Stomach (tissue), 9 donors: ENCODE measurements around the gene DOCK2. TPM values are rescaled to one million over a fixed set of nuclear protein-coding genes. Genes with fewer than 3 reads are reported as not detected.

Experiments used
- DNase-seq, 2 donors: peaks; one replicate each; pipeline versions ENCODE4 v3.0.0 to v3.0.0-alpha.2; 2013 to 2019
- H3K27ac ChIP-seq, 5 donors: fragments of 200-600 bp in 4 of 5; sonication (generic) in 4 of 5; one replicate each; pipeline ENCODE4 v1.5.1; 2013 to 2019; ENCODE audit warnings: mild to moderate bottlenecking in 1 of 5, moderate library complexity in 1 of 5
- H3K27me3 ChIP-seq, 3 donors: fragments of 200-600 bp; sonication (generic); one replicate each; pipeline ENCODE4 v1.5.1; 2017 to 2019; ENCODE audit warnings: mixed run types in 1 of 3
- H3K36me3 ChIP-seq, 4 donors: fragments of 200-600 bp; sonication (generic); 1 replicate in 3 of 4; 2 replicates in 1 of 4; pipeline ENCODE4 v1.5.1; 2016 to 2019
- H3K4me1 ChIP-seq, 4 donors: fragments of 200-600 bp; sonication (generic); one replicate each; pipeline ENCODE4 v1.5.1; 2016 to 2019
- H3K4me3 ChIP-seq, 4 donors: fragments of 200-600 bp; sonication (generic) in 3 of 4; one replicate each; pipeline ENCODE4 v1.5.1; 2016 to 2019; ENCODE audit warnings: mild to moderate bottlenecking in 1 of 4
- H3K9me3 ChIP-seq, 4 donors: fragments of 200-600 bp; sonication (generic); one replicate each; pipeline ENCODE4 v1.5.1; 2016 to 2019
- CTCF ChIP-seq, 7 experiments: fragments of 450-650 bp in 4 of 7; fragments of 200-600 bp in 3 of 7; sonication (generic) in 3 of 7; IDR thresholded peaks; one replicate each; pipeline ENCODE4 v1.5.1; 2016 to 2019; ENCODE audit warnings: antibody characterized with exemption in 7 of 7, control low read depth in 2 of 7, mild to moderate bottlenecking in 1 of 7
- EP300 ChIP-seq: sonication (generic); formaldehyde crosslinking; IDR thresholded peaks from one replicate; pipeline ENCODE4 v1.6.1; 2017; ENCODE audit warnings: antibody characterized with exemption
- POLR2A ChIP-seq, 4 donors: fragments of 450-650 bp; IDR thresholded peaks; one replicate each; pipeline ENCODE4 v1.6.1; 2016; ENCODE audit warnings: antibody characterized with exemption in 4 of 4, control low read depth in 2 of 4, mild to moderate bottlenecking in 1 of 4, moderate library complexity in 1 of 4
- POLR2AphosphoS5 ChIP-seq, 3 donors: sonication (generic); formaldehyde crosslinking; IDR thresholded peaks; one replicate each; pipeline ENCODE4 v1.6.1; 2016; ENCODE audit warnings: antibody characterized with exemption in 3 of 3
- WGBS, 5 donors: extraction: QIAGEN DNeasy Blood & Tissue Kit in 3 of 5; methylation state at CpG; one replicate each; pipeline versions ENCODE4 v1.1.5 to v1.1.7; 2013 to 2018; 5-methylcytosine and 5-hydroxymethylcytosine counted together
- intact Hi-C: fragments of 100-400 bp; cut with DNase I; formaldehyde crosslinking; loops from one replicate; pipeline ENCODE4 v1.15.1; 2023; ENCODE audit warnings: low total_unique reads
- polyA plus RNA-seq, 3 donors: library from polyadenylated mRNA; stranded (reverse); fragments of 200-250 nt; gene quantifications; one replicate each; pipeline ENCODE4 v1.2.3, GENCODE V29; 2013
- total RNA-seq, 5 donors: library from RNA; depleted of rRNA; stranded (reverse); fragments of >200 nt; gene quantifications; one replicate each; pipeline versions ENCODE4 v1.1.0 to v1.2.3, GENCODE V29; 2014 to 2016
- donor health status: healthy with polysubstance abuse.
- donor health status: Bipolar disorder and iron deficiency.
- donor health status: healthy.

Gene DOCK2
- total and polyA plus RNA-seq, 8 donors = 2.1 to 50.2 (median 8.5) TPM

GRCh38 chr5:169753795-169754194 lies 116.7 kb downstream of the DOCK2 start:
- WGBS, 5 donors = 54 to 69% (median 65%) methylated on average over 2 of the region's 2 CpGs
- intact Hi-C loops = no loop called here
- no peak overlapping the region for H3K27ac ChIP-seq

GRCh38 chr5:169754737-169755136 lies 117.7 kb downstream of the DOCK2 start:
- no peaks in the 10 kb centered on the region for H3K4me1 ChIP-seq
- H3K4me3 ChIP-seq = no peak overlapping the region
- intact Hi-C loops = no loop called here
- peaks cover 0 to 12% (median 0%) of the 10 kb centered on the region in 3 donors for H3K27me3 ChIP-seq
- H3K36me3 ChIP-seq = no peaks in the 10 kb centered on the region
- DNase-seq = no peak
- H3K9me3 ChIP-seq = no peaks in the 10 kb centered on the region
- TF ChIP-seq POLR2A (IDR thresholded peaks at IDR 0.05) = no peak
- TF ChIP-seq POLR2AphosphoS5 (IDR thresholded peaks at IDR 0.05) = no peak
- no peak for TF ChIP-seq EP300
- no peak for TF ChIP-seq CTCF (IDR thresholded peaks at IDR 0.05)
- no peak overlapping the region for H3K27ac ChIP-seq

More at GRCh38 chr5:169753795-169754194, 116.7 kb downstream of the DOCK2 start:
- Histone ChIP-seq H3K27me3 (peaks cover 0 to 14% (median 0%) of the 10 kb centered on the region in 3 donors), H3K9me3 (no peaks in the 10 kb centered on the region), H3K36me3 (no peaks in the 10 kb centered on the region), H3K4me3 (no peak overlapping the region), H3K4me1 (no peaks in the 10 kb centered on the region)
- TF ChIP-seq CTCF (IDR thresholded peaks at IDR 0.05) (no peak), EP300 (no peak), POLR2AphosphoS5 (IDR thresholded peaks at IDR 0.05) (no peak), POLR2A (IDR thresholded peaks at IDR 0.05) (no peak)
- no peak for DNase-seq

- H3K36me3 ChIP-seq = no peaks in the 10 kb centered on the region
- H3K27me3 ChIP-seq = peaks cover 0 to 7% (median 0%) of the 10 kb centered on the region in 3 donors
- TF ChIP-seq CTCF (IDR thresholded peaks at IDR 0.05) = no peak
- TF ChIP-seq POLR2A (IDR thresholded peaks at IDR 0.05) = no peak
- TF ChIP-seq EP300 = no peak
- H3K9me3 ChIP-seq = no peaks in the 10 kb centered on the region
- no peak overlapping the region for H3K4me3 ChIP-seq
- DNase-seq = no peak
- WGBS, 5 donors = 87 to 92% (median 88%) methylated on average over 10 of the region's 10 CpGs
- H3K4me1 ChIP-seq = no peaks in the 10 kb centered on the region
- intact Hi-C loops = no loop called here
- H3K27ac ChIP-seq = no peak overlapping the region
Measured at GRCh38 chr5:169756071-169756765, 119.1 kb downstream of the DOCK2 start.

GRCh38 chr5:169757016-169757415 lies 119.9 kb downstream of the DOCK2 start:
- Histone ChIP-seq H3K4me3 (no peak overlapping the region), H3K9me3 (no peaks in the 10 kb centered on the region), H3K27me3 (peaks cover 0 to 7% (median 0%) of the 10 kb centered on the region in 3 donors), H3K27ac (no peak overlapping the region), H3K4me1 (no peaks in the 10 kb centered on the region), H3K36me3 (peaks cover 0 to 5% (median 0%) of the 10 kb centered on the region in 4 donors)
- intact Hi-C loops = no loop called here
- TF ChIP-seq CTCF (IDR thresholded peaks at IDR 0.05) (no peak), POLR2A (IDR thresholded peaks at IDR 0.05) (no peak), POLR2AphosphoS5 (IDR thresholded peaks at IDR 0.05) (no peak), EP300 (no peak)
- no peak for DNase-seq
- 82 to 97% (median 92%) methylated on average over 1 of the region's 1 CpG for WGBS, 5 donors
